Measurements from ENCODE around the gene KCNMA1.

KCNMA1 gene

GRCh38 chr10:76906256-76906655, 731.4 kb downstream of the KCNMA1 start:
- Histone ChIP-seq H3K4me1 (ENCODE audit: control insufficient read depth in 1 of 2, insufficient read depth in 1 of 2, low read depth in 1 of 2, low read length in 1 of 2) (no peaks in the 10 kb centered on the region), H3K9me3 (no peaks in the 10 kb centered on the region), H3K36me3 (no peaks in the 10 kb centered on the region), H3K4me3 (ENCODE audit: low read depth in 1 of 2, low read length in 1 of 2) (no peak overlapping the region), H3K27me3 (no peaks in the 10 kb centered on the region), H3K27ac (no peak overlapping the region)
- no peak for TF ChIP-seq CTCF (IDR thresholded peaks at IDR 0.05)

GRCh38 chr10:76905251-76905650, 732.4 kb downstream of the KCNMA1 start:
- H3K9me3 ChIP-seq = no peaks in the 10 kb centered on the region
- no peaks in the 10 kb centered on the region for H3K4me1 ChIP-seq (ENCODE audit: control insufficient read depth in 1 of 2, insufficient read depth in 1 of 2, low read depth in 1 of 2, low read length in 1 of 2)
- H3K36me3 ChIP-seq = no peaks in the 10 kb centered on the region
- no peak overlapping the region for H3K4me3 ChIP-seq (ENCODE audit: low read depth in 1 of 2, low read length in 1 of 2)
- H3K27me3 ChIP-seq = no peaks in the 10 kb centered on the region
- H3K27ac ChIP-seq = no peak overlapping the region
- TF ChIP-seq CTCF (IDR thresholded peaks at IDR 0.05) = no peak

DNA sequence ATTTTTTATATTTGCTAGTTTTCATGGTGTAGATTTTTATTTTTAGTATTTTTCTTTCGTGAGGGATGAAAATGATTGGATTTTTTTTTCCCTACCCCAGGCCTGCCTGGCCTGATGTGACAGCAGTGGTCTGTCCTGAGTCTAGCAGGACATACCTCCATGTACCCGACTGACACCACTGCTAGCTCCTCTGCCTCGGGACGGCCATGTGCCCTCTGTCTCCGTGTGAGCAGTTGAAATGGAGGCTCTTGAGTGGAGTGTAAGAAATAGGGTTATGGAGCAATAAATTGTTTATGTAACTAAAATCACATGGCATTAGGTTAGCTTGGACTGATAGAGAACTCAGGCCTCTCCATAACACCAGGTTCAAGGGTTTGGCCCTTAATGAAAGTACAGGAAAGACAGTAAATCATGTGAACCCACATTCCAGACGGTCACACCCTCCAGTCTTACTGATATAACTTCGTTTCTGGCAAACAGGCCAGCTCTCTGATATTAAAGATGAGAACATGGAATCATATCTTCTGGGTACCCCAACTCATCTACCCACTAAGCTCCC, 734.1 kb downstream of the KCNMA1 start:
- Histone ChIP-seq H3K36me3 (no peaks in the 10 kb centered on the region), H3K27me3 (no peaks in the 10 kb centered on the region), H3K4me3 (ENCODE audit: low read depth in 1 of 2, low read length in 1 of 2) (no peak overlapping the region), H3K9me3 (no peaks in the 10 kb centered on the region), H3K27ac (no peak overlapping the region), H3K4me1 (ENCODE audit: control insufficient read depth in 1 of 2, insufficient read depth in 1 of 2, low read depth in 1 of 2, low read length in 1 of 2) (no peaks in the 10 kb centered on the region)
- TF ChIP-seq CTCF (IDR thresholded peaks at IDR 0.05) = no peak

GRCh38 chr10:76902949-76903348, 734.7 kb downstream of the KCNMA1 start:
- TF ChIP-seq CTCF (IDR thresholded peaks at IDR 0.05) = no peak
- Histone ChIP-seq H3K27ac (no peak overlapping the region), H3K36me3 (no peaks in the 10 kb centered on the region), H3K9me3 (no peaks in the 10 kb centered on the region), H3K4me3 (ENCODE audit: low read depth in 1 of 2, low read length in 1 of 2) (no peak overlapping the region), H3K4me1 (ENCODE audit: control insufficient read depth in 1 of 2, insufficient read depth in 1 of 2, low read depth in 1 of 2, low read length in 1 of 2) (no peaks in the 10 kb centered on the region), H3K27me3 (no peaks in the 10 kb centered on the region)

DNA sequence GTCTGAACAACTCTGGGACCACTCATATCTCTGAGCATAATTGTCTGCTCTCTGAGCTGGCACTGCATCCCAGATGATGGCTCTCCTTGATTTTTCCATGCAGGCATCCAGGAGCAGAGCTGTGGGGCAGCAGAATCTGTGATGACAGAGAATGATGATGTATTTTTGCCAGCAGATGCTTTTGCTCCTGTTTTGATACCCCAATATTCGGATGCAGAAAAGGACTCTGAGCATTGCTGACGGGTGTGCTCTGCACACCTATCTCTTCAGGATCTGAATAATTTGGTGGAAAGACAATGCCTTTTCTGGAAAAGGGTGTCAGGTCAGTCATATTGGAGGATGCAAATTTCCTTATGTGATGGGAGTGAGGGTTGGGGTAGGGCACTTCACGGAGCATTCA, 735.9 kb downstream of the KCNMA1 start:
- Histone ChIP-seq H3K27ac (no peak overlapping the region), H3K4me1 (ENCODE audit: control insufficient read depth in 1 of 2, insufficient read depth in 1 of 2, low read depth in 1 of 2, low read length in 1 of 2) (no peaks in the 10 kb centered on the region), H3K9me3 (no peaks in the 10 kb centered on the region), H3K36me3 (no peaks in the 10 kb centered on the region), H3K27me3 (no peaks in the 10 kb centered on the region), H3K4me3 (ENCODE audit: low read depth in 1 of 2, low read length in 1 of 2) (no peak overlapping the region)
- TF ChIP-seq CTCF (IDR thresholded peaks at IDR 0.05) = no peak

DNA sequence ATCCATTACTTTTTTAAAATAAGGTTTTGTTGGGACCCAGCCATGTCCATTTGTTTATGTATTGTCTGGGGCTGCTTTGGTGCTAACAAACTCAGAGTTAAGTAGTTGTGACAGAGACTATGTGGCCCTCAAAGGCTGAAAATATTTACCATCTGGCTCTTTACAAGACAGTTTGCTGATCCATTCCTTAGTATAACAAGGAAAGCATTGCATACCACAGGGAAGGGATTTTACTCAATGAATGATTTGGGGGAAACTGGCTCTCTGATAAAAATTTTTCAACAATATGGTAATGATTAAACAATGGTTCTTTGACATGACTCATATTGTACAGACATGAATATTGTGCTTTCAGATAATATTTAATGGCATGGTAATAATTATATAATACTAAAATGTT, 738.1 kb downstream of the KCNMA1 start:
- H3K27ac ChIP-seq = no peak overlapping the region
- no peak for TF ChIP-seq CTCF (IDR thresholded peaks at IDR 0.05)
- no peaks in the 10 kb centered on the region for H3K36me3 ChIP-seq
- no peaks in the 10 kb centered on the region for H3K9me3 ChIP-seq
- H3K27me3 ChIP-seq = no peaks in the 10 kb centered on the region
- no peak overlapping the region for H3K4me3 ChIP-seq (ENCODE audit: low read depth in 1 of 2, low read length in 1 of 2)
- H3K4me1 ChIP-seq (ENCODE audit: control insufficient read depth in 1 of 2, insufficient read depth in 1 of 2, low read depth in 1 of 2, low read length in 1 of 2) = no peaks in the 10 kb centered on the region
